ENCODE data around the gene TESPA1.
"Not testable (repeated sequence)": the region's sequence is repeated elsewhere in the genome, so short reads cannot be mapped to it uniquely, and the experiment has no call there.

TESPA1 gene

GRCh38 chr12:54984658-54985376 is at the start of gene TESPA1:
TSS of gene TESPA1 (minus strand) at chr12:54984762. CDS start at chr12:54974562, 10,200 bp downstream.
- DNase-seq = peak in 3 of 4 experiments; percentile 47 to 72 (median 67)

GRCh38 chr12:55034218-55034617 is 49.7 kb upstream of the TESPA1 start:
- DNase-seq = no peak

- no peak for DNase-seq
These were observed 40.9 kb upstream of the TESPA1 start for GRCh38 chr12:55025508-55025907.

GRCh38 chr12:55024575-55024974 is 40.0 kb upstream of the TESPA1 start:
- no peak for DNase-seq

- no peak for DNase-seq
These were observed 35.2 kb upstream of the TESPA1 start, which contains the start of gene NEUROD4 for GRCh38 chr12:55019784-55020183. TSS of gene NEUROD4 (plus strand) at chr12:55019974. CDS start at chr12:55026440, 6,466 bp downstream.

GRCh38 chr12:55017416-55017925 is 32.9 kb upstream of the TESPA1 start:
- no peak for DNase-seq

- no peak for DNase-seq
These were observed 24.5 kb upstream of the TESPA1 start for GRCh38 chr12:55008944-55009585.

- no peak for DNase-seq
These were observed 17.8 kb upstream of the TESPA1 start for GRCh38 chr12:55002355-55002754.

- no peak for DNase-seq
These were observed 16.8 kb upstream of the TESPA1 start for GRCh38 chr12:55001198-55001868.

GRCh38 chr12:54998958-54999510 is 14.5 kb upstream of the TESPA1 start:
- no peak for DNase-seq

- no peak for DNase-seq
These were observed 13.5 kb upstream of the TESPA1 start for GRCh38 chr12:54997929-54998522.

- DNase-seq = no peak
These were observed 11.6 kb upstream of the TESPA1 start for GRCh38 chr12:54996205-54996604.

GRCh38 chr12:54993181-54993835 is 8.7 kb upstream of the TESPA1 start:
- peak in 3 of 4 experiments; percentile 15 to 30 (median 18) for DNase-seq

GRCh38 chr12:54991991-54992375 is 7.4 kb upstream of the TESPA1 start:
- DNase-seq = no peak

- no peak for DNase-seq
These were observed 6.8 kb upstream of the TESPA1 start for GRCh38 chr12:54991161-54991990.

GRCh38 chr12:54989829-54990228 is 5.3 kb upstream of the TESPA1 start:
- no peak for DNase-seq

GRCh38 chr12:54988402-54989054 is 4.0 kb upstream of the TESPA1 start:
- DNase-seq = no peak

- DNase-seq = no peak
These were observed 3.2 kb upstream of the TESPA1 start for GRCh38 chr12:54987611-54988231.

- not testable (repeated sequence) for DNase-seq
These were observed 2.2 kb upstream of the TESPA1 start for GRCh38 chr12:54986773-54987172.

GRCh38 chr12:54983536-54984101 is 943 bp downstream of the TESPA1 start:
- DNase-seq = no peak
